Measurements from ENCODE around the gene GPR31.
"Not testable (repeated sequence)": the region's sequence is repeated elsewhere in the genome, so short reads cannot be mapped to it uniquely, and the experiment has no call there.

GRCh38 chr6:167168296-167168695 is 10.5 kb upstream of the GPR31 start:
- not testable (repeated sequence) for TF ChIP-seq CTCF (conservative IDR thresholded peaks at IDR 0.05; ENCODE audit: low read length); EZH2phosphoT487 (IDR thresholded peaks at IDR 0.05; ENCODE audit: borderline replicate concordance)

Data from Loucy (cell line).